Activated CD4-positive, alpha-beta T cell treated with anti-CD3 and anti-CD28 coated beads, Interleukin-2, amount 50 U/mL, for 4 hours (primary cell): ENCODE data around the gene ECE1.

ENCODE experiments used
- DNase-seq, 2 experiments: peaks; one replicate each; pipeline ENCODE4 v3.0.0-alpha.2; 2020

Gene ECE1

DNA sequence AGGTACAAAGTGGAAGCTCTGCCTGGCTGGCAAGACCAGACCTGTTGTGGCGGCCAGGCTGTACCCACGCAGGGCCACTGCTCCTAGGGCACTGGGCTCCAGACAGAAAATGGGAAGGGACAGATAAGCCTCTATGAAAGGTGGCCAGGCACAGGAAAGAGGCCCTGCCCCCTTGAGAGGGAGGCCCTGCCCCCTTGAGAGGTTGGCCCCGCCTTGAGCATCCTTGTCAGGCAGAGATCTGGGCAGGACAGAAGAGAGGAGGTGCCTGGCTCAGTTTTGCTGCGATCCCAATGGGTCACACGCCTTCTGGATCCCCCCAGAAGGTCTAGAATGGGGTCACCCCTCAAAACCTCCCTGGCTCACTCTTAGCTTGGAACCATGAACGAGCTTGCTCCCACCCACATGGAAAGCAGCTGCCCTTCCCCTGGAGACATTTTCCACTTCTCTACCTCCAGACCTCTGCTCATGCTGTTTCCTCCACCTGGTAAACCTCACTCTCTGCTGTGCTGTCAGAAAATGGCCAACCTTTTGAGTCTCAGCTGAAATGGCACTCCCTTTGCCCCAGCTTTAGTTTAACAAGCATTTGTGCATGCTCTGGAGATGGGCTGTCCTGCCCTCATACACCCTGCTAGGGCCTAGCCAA lies 17.5 kb upstream of the ECE1 start:
- no peak for DNase-seq

DNA sequence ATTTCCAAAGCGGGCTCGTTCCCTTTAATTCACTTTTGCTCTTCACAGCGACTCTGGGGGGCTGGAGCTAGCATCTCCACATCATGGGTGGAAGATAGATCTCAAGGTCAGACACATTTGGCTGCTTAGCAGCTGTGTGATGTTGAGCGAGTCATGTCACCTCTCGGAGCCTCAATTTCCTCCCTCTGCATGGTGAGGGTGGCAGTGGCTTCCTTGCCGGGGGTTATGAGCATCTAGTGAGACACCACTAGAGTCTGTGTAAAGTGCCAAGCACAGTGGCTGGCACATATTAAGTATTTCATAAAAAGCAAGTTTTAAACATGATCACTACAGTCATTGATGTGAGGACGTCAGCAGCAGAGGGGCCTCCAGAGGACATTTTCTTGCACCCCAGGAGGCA lies 16.9 kb upstream of the ECE1 start:
- DNase-seq, result no peak

DNA sequence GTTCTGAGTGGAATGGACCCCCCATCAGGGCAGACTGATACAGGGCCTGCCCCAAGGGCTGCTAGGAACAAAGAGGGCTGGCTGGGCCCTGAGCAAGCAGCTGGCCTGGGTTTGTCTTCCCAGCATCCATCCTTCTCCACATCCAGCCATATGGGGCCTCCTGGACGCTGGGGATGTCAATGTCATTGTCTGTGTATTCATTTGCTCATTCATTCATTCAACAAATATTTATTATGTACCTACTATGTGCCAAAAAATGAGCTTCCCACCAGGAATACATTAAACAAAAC lies 15.6 kb upstream of the ECE1 start:
- DNase-seq, result no peak

- DNase-seq, result no peak
These were observed 15.1 kb upstream of the ECE1 start for GRCh38 chr1:21305155-21305899.

- no peak for DNase-seq
These were observed 14.2 kb upstream of the ECE1 start for GRCh38 chr1:21304488-21304887.

- DNase-seq, result no peak
These were observed 12.8 kb upstream of the ECE1 start for GRCh38 chr1:21302747-21303715.

DNA sequence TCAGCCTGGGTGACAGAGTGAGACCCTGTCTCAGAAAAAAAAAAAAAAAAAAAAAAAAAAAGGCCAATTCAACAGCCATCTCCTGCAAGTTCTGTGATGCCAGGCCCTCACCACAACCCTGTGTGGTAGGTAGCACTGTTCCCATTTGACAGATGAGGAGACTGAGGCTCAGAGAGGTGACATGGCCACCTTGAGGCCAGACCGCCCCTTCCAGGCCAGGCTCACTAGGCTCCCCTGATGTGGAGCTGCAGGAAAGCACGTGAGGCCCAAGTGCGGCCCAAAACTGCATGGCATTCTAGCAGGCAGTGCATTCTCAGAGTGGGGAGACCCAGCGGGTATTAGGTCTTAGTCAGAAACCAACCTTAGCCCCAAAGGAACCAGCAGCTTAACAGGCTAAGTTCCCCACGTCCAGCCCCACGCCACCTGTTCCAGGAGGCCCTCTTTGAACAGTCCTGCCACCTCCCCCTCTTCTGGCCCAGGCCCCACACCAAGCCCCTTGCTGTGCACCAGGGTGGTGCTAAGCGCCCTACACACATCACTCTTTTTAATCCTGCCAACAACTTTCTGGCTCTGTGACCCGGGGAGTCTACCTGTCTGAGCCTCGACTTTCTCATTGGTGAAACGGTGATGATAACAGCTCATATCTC lies 11.7 kb upstream of the ECE1 start:
- no peak for DNase-seq

GRCh38 chr1:21300774-21301173 lies 10.5 kb upstream of the ECE1 start:
- DNase-seq, result no peak

DNA sequence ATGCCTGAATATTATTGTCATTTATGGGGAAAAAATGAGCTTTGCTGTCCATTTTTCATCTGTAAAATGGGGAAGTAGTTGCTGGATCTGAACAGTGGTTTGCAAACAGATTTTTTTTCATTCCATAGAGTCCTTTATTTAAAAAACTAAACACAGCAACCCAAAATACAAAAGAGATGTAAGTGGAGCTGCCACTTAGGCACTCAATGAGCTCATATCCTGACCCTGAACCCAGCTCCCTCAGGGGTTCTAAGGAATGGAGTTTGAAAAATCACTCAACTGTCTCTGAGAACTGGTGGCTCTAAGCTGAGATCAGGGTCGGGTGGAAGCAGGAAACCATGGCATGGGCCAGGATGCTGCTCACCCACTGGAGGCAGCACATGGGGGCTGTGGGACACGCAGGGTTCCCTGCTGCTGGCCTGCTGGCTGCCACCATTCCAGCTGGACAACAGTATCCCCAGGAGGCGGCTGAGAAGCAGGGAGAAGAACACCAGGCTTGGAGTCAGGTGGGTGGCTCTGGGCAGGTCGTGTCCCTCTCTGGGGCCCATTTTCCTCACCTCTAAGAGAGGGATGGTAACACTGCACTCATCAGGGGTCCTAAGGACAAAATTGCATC lies 9.6 kb upstream of the ECE1 start:
- no peak for DNase-seq

GRCh38 chr1:21298981-21299391 lies 8.7 kb upstream of the ECE1 start:
- no peak for DNase-seq

DNA sequence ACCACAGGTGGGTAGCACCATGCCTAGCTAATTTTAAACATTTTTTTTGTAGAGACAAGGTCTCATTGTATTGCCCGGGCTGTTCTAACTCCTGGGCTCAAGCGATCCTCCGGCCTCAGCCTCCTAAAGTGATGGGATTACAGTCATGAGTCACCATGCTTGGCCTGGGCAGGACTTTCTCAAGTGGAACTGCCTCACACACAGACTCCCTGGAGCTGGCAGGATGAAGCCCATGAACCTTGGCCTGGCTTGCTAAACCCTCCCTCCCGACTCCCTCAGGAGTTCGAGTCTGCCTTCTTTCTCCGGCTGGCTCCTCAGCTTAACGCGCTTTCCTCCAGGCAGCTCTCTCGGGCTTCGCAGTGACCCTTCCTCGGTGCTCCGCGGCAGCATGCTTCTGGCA lies 7.7 kb upstream of the ECE1 start:
- DNase-seq, result no peak

GRCh38 chr1:21296509-21297354 lies 6.5 kb upstream of the ECE1 start:
- no peak for DNase-seq

- DNase-seq, result no peak
These were observed 5.3 kb upstream of the ECE1 start for GRCh38 chr1:21295545-21295944.

- DNase-seq, result peak; percentile 27 to 44
These were observed 4.7 kb upstream of the ECE1 start for GRCh38 chr1:21295002-21295401.

- DNase-seq, result peak; percentile 79 to 80
These were observed 4.2 kb upstream of the ECE1 start for GRCh38 chr1:21294266-21294989.

DNA sequence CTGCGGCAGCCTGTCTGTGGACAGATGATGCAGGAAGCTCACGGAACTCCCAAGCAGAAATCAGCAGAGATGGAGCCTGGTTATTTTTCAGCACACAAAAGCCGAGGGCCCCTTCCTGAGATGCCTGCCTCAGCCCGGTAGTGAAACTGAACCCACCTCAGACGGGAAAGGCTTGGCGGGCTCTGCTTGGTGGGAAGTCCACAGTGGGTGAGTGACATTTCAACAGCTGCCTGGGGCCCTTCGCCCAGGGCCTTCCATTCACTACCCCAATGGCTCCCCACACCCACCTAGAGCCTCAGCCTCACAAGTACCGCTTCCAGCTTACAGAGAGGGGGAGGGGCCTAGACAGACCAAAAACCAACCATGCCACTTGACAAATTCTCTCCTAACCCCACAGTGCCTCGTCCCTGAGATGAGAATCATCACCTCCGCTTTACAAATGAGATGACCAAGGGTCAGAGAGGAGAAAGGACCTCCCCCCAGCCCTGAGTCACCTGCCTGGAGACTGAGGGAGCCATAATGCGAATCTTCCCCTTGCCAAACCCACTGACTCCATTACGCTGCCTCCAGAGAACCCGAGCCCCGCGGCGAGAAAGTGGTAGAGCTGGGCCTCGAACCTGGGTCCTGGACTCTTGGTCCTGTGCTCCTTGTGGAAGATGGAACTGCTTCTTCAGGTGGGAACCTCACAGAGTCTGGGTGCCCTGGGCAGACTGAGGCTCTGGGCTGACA lies 3.4 kb upstream of the ECE1 start:
- DNase-seq, result peak; percentile 54 to 60

DNA sequence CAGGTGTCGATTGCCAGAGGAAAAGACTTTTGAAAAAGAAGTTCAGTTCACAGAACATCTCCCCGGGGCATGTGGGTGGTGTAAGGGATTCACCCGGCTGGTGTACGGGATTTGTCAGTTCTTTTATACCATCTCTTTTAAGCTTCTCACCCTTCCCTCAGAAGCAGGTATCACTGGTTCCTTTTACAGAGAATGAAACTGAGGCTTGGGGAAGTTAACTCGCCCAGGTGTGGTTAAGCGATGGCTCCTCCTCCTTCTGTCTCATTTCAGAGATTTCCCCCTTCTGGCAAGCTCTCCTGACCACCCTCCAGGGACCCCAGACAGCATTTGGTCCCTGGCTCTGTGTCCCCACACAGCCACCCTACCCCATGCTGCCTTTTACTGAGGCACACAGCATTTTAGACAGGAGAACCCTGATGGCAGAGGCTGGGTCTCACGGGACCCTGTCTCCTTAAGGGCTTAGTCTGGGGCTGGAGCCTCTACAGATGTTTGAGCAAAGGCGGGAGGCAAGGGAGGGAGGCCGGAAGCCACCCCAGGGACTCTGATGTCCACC lies 2.8 kb upstream of the ECE1 start:
- DNase-seq, result peak; percentile 31 to 34

DNA sequence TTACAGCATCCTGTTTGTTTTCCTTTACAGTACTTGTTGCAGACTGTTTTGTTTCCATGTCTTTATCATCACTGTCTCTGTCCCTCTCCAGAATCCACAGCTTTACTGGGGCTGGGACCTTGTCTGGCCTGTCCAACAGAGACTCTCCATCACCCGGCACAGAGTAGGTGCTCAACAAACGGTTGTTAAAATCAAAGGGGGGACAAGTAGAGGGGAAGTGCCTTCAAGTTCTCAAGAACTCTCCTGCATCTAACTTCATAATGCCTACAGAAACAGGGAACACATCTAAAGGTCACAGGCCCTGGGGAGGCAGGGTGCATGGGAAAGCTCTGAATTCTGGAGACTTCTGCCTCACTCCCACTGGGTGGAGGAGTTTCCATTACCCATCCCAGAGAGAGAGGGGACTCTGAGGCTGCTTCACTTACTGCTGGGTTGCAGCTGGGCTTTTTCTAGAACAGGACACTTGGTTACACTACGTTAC lies 2.3 kb upstream of the ECE1 start:
- DNase-seq, result no peak

DNA sequence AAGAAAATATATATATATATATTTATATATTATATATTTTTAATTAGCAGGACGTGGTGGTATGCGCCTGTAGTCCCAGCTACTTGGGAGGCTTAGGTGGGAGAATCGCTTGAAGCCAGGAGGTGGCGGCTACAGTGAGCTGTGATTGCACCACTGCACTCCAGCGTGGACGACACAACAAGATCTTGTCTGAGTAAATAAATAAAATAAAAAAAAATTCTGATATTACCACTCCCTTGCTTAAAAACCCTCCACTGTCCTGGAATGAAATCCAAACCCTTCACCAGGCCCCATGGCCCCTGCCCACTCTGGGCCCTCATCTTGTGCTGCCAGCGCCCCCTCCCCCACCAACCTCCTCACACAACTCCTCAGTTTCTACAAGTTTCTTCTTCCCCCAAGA lies 1.7 kb upstream of the ECE1 start:
- DNase-seq, result no peak

GRCh38 chr1:21291184-21291583 lies 921 bp upstream of the ECE1 start:
- no peak for DNase-seq
